ENCODE data around the gene NRG3.

The NRG3 gene

GRCh38 chr10:82914655-82915136, 1039.7 kb downstream of the NRG3 start:
- TF ChIP-seq CTCF (IDR thresholded peaks at IDR 0.05; ENCODE audit: low read length) (no peak), EZH2 (IDR thresholded peaks at IDR 0.05; ENCODE audit: borderline replicate concordance, low read length) (no peak)
- H3K36me3 ChIP-seq (ENCODE audit: insufficient read depth, low read length), result peaks cover 19% of the 10 kb centered on the region
- no peaks in the 10 kb centered on the region for H3F3A ChIP-seq (ENCODE audit: insufficient read depth, low read length)
- H4K20me1 ChIP-seq (ENCODE audit: insufficient read depth, low read length), result no peaks in the 10 kb centered on the region
- H3K9me2 ChIP-seq (ENCODE audit: low read depth, low read length), result no peaks in the 10 kb centered on the region
- H3K9me3 ChIP-seq (ENCODE audit: low read length), result peaks cover 4% of the 10 kb centered on the region
- no peaks in the 10 kb centered on the region for H3K79me2 ChIP-seq (ENCODE audit: insufficient read depth, low read length)
- H3K9ac ChIP-seq (ENCODE audit: low read length), result no peak overlapping the region
- no peak overlapping the region for H3K4me2 ChIP-seq (ENCODE audit: low read length)
- H3K27ac ChIP-seq (ENCODE audit: low read depth, low read length, poor library complexity, severe bottlenecking), result peak overlapping the region; percentile 50
- no peaks in the 10 kb centered on the region for H3K27me3 ChIP-seq (ENCODE audit: insufficient read depth, low read length)
- H3K4me1 ChIP-seq (ENCODE audit: insufficient read depth, low read length, severe bottlenecking), result peaks cover 17% of the 10 kb centered on the region
- no peak overlapping the region for H3K4me3 ChIP-seq (ENCODE audit: low read depth, low read length, poor library complexity, severe bottlenecking)
- H2AFZ ChIP-seq (ENCODE audit: low read length), result no peak overlapping the region

GRCh38 chr10:82916941-82917340, 1041.9 kb downstream of the NRG3 start:
- Histone ChIP-seq H4K20me1 (ENCODE audit: insufficient read depth, low read length) (no peaks in the 10 kb centered on the region), H3K4me3 (ENCODE audit: low read depth, low read length, poor library complexity, severe bottlenecking) (no peak overlapping the region), H3F3A (ENCODE audit: insufficient read depth, low read length) (no peaks in the 10 kb centered on the region), H3K4me2 (ENCODE audit: low read length) (no peak overlapping the region), H3K9me2 (ENCODE audit: low read depth, low read length) (no peaks in the 10 kb centered on the region), H3K27ac (ENCODE audit: low read depth, low read length, poor library complexity, severe bottlenecking) (no peak overlapping the region), H3K36me3 (ENCODE audit: insufficient read depth, low read length) (peaks cover 27% of the 10 kb centered on the region), H3K27me3 (ENCODE audit: insufficient read depth, low read length) (no peaks in the 10 kb centered on the region), H3K4me1 (ENCODE audit: insufficient read depth, low read length, severe bottlenecking) (peaks cover 25% of the 10 kb centered on the region), H3K9me3 (ENCODE audit: low read length) (peaks cover 5% of the 10 kb centered on the region), H3K79me2 (ENCODE audit: insufficient read depth, low read length) (no peaks in the 10 kb centered on the region), H3K9ac (ENCODE audit: low read length) (no peak overlapping the region), H2AFZ (ENCODE audit: low read length) (no peak overlapping the region)
- TF ChIP-seq CTCF (IDR thresholded peaks at IDR 0.05; ENCODE audit: low read length), result no peak
- TF ChIP-seq EZH2 (IDR thresholded peaks at IDR 0.05; ENCODE audit: borderline replicate concordance, low read length), result no peak

DNA sequence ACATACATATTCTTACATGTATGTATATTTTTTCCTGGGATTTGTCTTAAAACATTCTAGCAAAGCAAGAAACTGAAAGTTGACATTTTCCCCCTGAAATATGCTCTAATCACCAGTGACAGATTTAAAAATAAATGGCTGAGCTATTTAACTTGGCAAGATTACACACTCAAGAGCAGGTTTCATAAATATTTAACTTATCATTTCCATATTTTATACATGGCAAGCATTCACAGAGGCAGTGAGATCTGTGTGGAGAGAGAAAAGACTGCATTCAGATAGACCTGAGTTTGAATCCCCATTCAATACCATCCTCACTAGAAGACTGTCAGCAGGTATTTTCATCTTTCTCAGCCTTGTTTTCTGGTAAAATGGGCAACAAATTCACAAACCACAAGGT, 1043.0 kb downstream of the NRG3 start:
- TF ChIP-seq CTCF (IDR thresholded peaks at IDR 0.05; ENCODE audit: low read length) (no peak), EZH2 (IDR thresholded peaks at IDR 0.05; ENCODE audit: borderline replicate concordance, low read length) (no peak)

More for the DNA sequence above, 1043.0 kb downstream of the NRG3 start:
- Histone ChIP-seq H4K20me1 (ENCODE audit: insufficient read depth, low read length) (no peaks in the 10 kb centered on the region), H3K4me1 (ENCODE audit: insufficient read depth, low read length, severe bottlenecking) (peaks cover 25% of the 10 kb centered on the region), H3K4me2 (ENCODE audit: low read length) (no peak overlapping the region), H2AFZ (ENCODE audit: low read length) (no peak overlapping the region), H3K9me2 (ENCODE audit: low read depth, low read length) (no peaks in the 10 kb centered on the region), H3K36me3 (ENCODE audit: insufficient read depth, low read length) (peaks cover 27% of the 10 kb centered on the region), H3K79me2 (ENCODE audit: insufficient read depth, low read length) (no peaks in the 10 kb centered on the region), H3K27me3 (ENCODE audit: insufficient read depth, low read length) (no peaks in the 10 kb centered on the region), H3F3A (ENCODE audit: insufficient read depth, low read length) (no peaks in the 10 kb centered on the region), H3K9ac (ENCODE audit: low read length) (no peak overlapping the region), H3K9me3 (ENCODE audit: low read length) (peaks cover 5% of the 10 kb centered on the region), H3K4me3 (ENCODE audit: low read depth, low read length, poor library complexity, severe bottlenecking) (no peak overlapping the region), H3K27ac (ENCODE audit: low read depth, low read length, poor library complexity, severe bottlenecking) (no peak overlapping the region)
